ENCODE data around the gene EFCAB5.
"Not testable (repeated sequence)": the region's sequence is repeated elsewhere in the genome, so short reads cannot be mapped to it uniquely, and the experiment has no call there.

The EFCAB5 gene

GRCh38 chr17:29941334-29941733 lies at the start of gene EFCAB5:
Gene EFCAB5, plus strand, starts transcription at chr17:29941634. Its CDS starts 163 bp downstream, at chr17:29941797.
- no peaks in the 10 kb centered on the region for H3K27me3 ChIP-seq (ENCODE audit: low read length)
- no peaks in the 10 kb centered on the region for H3K9me2 ChIP-seq (replicated peaks; ENCODE audit: insufficient read depth, low read length)
- no peak within 1 kb of the TSS for H3K9ac ChIP-seq (ENCODE audit: low read length)
- H3F3A ChIP-seq (ENCODE audit: insufficient read depth), result no peaks in the 10 kb centered on the region
- no peaks in the 10 kb centered on the region for H3K79me2 ChIP-seq (ENCODE audit: insufficient read depth, low read length)
- H3K36me3 ChIP-seq (ENCODE audit: low read length), result no peaks in the 10 kb centered on the region
- H3K4me2 ChIP-seq (ENCODE audit: low read depth, low read length, poor library complexity, severe bottlenecking), result no peak within 1 kb of the TSS
- no peaks in the 10 kb centered on the region for H4K20me1 ChIP-seq (ENCODE audit: low read depth, low read length)
- H3K27ac ChIP-seq (ENCODE audit: low read depth, low read length), result no peak within 1 kb of the TSS
- H2AFZ ChIP-seq (ENCODE audit: low read depth, low read length, severe bottlenecking), result no peak within 1 kb of the TSS
- no peak within 1 kb of the TSS for H3K4me3 ChIP-seq (ENCODE audit: insufficient read depth, low read length, poor library complexity, severe bottlenecking)
- TF ChIP-seq CTCF (IDR thresholded peaks at IDR 0.05; ENCODE audit: insufficient read depth, low read length, poor library complexity, severe bottlenecking) (no peak), EZH2phosphoT487 (conservative IDR thresholded peaks at IDR 0.05; ENCODE audit: low read length) (no peak)
- H3K9me3 ChIP-seq (ENCODE audit: insufficient read depth, low read length), result no peaks in the 10 kb centered on the region

GRCh38 chr17:29892201-29892600 lies 49.2 kb upstream of the EFCAB5 start:
- Histone ChIP-seq H3F3A (ENCODE audit: insufficient read depth) (0 out of 2 replicates have a peak, but pooled peaks cover 6% of the 10 kb centered on the region), H3K27ac (ENCODE audit: low read depth, low read length) (no peak overlapping the region; the same call in 1 of the 2 replicates), H3K9me3 (ENCODE audit: insufficient read depth, low read length) (no peaks in the 10 kb centered on the region), H3K4me3 (ENCODE audit: insufficient read depth, low read length, poor library complexity, severe bottlenecking) (no peak overlapping the region), H3K27me3 (ENCODE audit: low read length) (no peaks in the 10 kb centered on the region), H2AFZ (ENCODE audit: low read depth, low read length, severe bottlenecking) (no peak overlapping the region), H3K36me3 (ENCODE audit: low read length) (0 out of 2 replicates have a peak, but pooled peaks cover 3% of the 10 kb centered on the region), H3K79me2 (ENCODE audit: insufficient read depth, low read length) (peaks cover 84% of the 10 kb centered on the region), H3K4me2 (ENCODE audit: low read depth, low read length, poor library complexity, severe bottlenecking) (no peak overlapping the region), H4K20me1 (ENCODE audit: low read depth, low read length) (no peaks in the 10 kb centered on the region), H3K9me2 (replicated peaks; ENCODE audit: insufficient read depth, low read length) (no peaks in the 10 kb centered on the region), H3K9ac (ENCODE audit: low read length) (no peak overlapping the region)
- TF ChIP-seq CTCF (IDR thresholded peaks at IDR 0.05; ENCODE audit: insufficient read depth, low read length, poor library complexity, severe bottlenecking), result no peak
- TF ChIP-seq EZH2phosphoT487 (conservative IDR thresholded peaks at IDR 0.05; ENCODE audit: low read length), result no peak

- peaks cover 53% of the 10 kb centered on the region for H3K79me2 ChIP-seq (ENCODE audit: insufficient read depth, low read length)
These were observed 44.3 kb upstream of the EFCAB5 start for GRCh38 chr17:29897136-29897535.

GRCh38 chr17:29903471-29903870 lies 38.0 kb upstream of the EFCAB5 start:
- Histone ChIP-seq H3K9me2 (replicated peaks; ENCODE audit: insufficient read depth, low read length) (no peaks in the 10 kb centered on the region), H3K9me3 (ENCODE audit: insufficient read depth, low read length) (peaks cover 23% of the 10 kb centered on the region; the same call in 1 of the 2 replicates), H3K36me3 (ENCODE audit: low read length) (peaks cover 12% of the 10 kb centered on the region)

More at GRCh38 chr17:29897136-29897535, 44.3 kb upstream of the EFCAB5 start:
- H3K4me3 ChIP-seq (ENCODE audit: insufficient read depth, low read length, poor library complexity, severe bottlenecking); H3F3A ChIP-seq (ENCODE audit: insufficient read depth); H4K20me1 ChIP-seq (ENCODE audit: low read depth, low read length); H3K9me3 ChIP-seq (ENCODE audit: insufficient read depth, low read length); H3K36me3 ChIP-seq (ENCODE audit: low read length); H2AFZ ChIP-seq (ENCODE audit: low read depth, low read length, severe bottlenecking); H3K9ac ChIP-seq (ENCODE audit: low read length); H3K4me2 ChIP-seq (ENCODE audit: low read depth, low read length, poor library complexity, severe bottlenecking); H3K27ac ChIP-seq (ENCODE audit: low read depth, low read length); H3K27me3 ChIP-seq (ENCODE audit: low read length); H3K9me2 ChIP-seq (replicated peaks; ENCODE audit: insufficient read depth, low read length): not testable (repeated sequence)

More at GRCh38 chr17:29903471-29903870, 38.0 kb upstream of the EFCAB5 start:
- no peak for TF ChIP-seq CTCF (IDR thresholded peaks at IDR 0.05; ENCODE audit: insufficient read depth, low read length, poor library complexity, severe bottlenecking)
- no peak for TF ChIP-seq EZH2phosphoT487 (conservative IDR thresholded peaks at IDR 0.05; ENCODE audit: low read length)
- H2AFZ ChIP-seq (ENCODE audit: low read depth, low read length, severe bottlenecking), result no peak overlapping the region
- H3K27ac ChIP-seq (ENCODE audit: low read depth, low read length), result no peak overlapping the region
- H3K9ac ChIP-seq (ENCODE audit: low read length), result no peak overlapping the region
- H3K4me3 ChIP-seq (ENCODE audit: insufficient read depth, low read length, poor library complexity, severe bottlenecking), result no peak overlapping the region
- H3K27me3 ChIP-seq (ENCODE audit: low read length), result no peaks in the 10 kb centered on the region
- H3K4me2 ChIP-seq (ENCODE audit: low read depth, low read length, poor library complexity, severe bottlenecking), result no peak overlapping the region
- peaks cover 77% of the 10 kb centered on the region for H3K79me2 ChIP-seq (ENCODE audit: insufficient read depth, low read length)
- 0 out of 2 replicates have a peak, but pooled peaks cover 3% of the 10 kb centered on the region for H3F3A ChIP-seq (ENCODE audit: insufficient read depth)
- H4K20me1 ChIP-seq (ENCODE audit: low read depth, low read length), result no peaks in the 10 kb centered on the region
